Measurements from ENCODE around the gene PDLIM3. TPM values are rescaled to one million over a fixed set of nuclear protein-coding genes. Genes with fewer than 3 reads are reported as not detected.

Gene PDLIM3
- total and polyA plus RNA-seq, 9 of the 15 experiments (the other 6 are each of a cell fraction or from before 2014, with no cell fraction given), result 0.06 TPM; not detected in 8

GRCh38 chr4:185546335-185546734 lies 11.0 kb upstream of the PDLIM3 start (continued):
- TF ChIP-seq, protein P1, sequence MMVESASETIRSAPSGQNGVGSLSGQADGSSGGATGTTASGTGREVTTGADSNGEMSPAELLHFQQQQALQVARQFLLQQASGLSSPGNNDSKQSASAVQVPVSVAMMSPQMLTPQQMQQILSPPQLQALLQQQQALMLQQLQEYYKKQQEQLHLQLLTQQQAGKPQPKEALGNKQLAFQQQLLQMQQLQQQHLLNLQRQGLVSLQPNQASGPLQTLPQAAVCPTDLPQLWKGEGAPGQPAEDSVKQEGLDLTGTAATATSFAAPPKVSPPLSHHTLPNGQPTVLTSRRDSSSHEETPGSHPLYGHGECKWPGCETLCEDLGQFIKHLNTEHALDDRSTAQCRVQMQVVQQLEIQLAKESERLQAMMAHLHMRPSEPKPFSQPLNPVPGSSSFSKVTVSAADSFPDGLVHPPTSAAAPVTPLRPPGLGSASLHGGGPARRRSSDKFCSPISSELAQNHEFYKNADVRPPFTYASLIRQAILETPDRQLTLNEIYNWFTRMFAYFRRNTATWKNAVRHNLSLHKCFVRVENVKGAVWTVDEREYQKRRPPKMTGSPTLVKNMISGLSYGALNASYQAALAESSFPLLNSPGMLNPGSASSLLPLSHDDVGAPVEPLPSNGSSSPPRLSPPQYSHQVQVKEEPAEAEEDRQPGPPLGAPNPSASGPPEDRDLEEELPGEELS (CRISPR knock-in tag; IDR thresholded peaks at IDR 0.05; ENCODE audit: borderline replicate concordance), result no peak
- TF ChIP-seq, protein P2, sequence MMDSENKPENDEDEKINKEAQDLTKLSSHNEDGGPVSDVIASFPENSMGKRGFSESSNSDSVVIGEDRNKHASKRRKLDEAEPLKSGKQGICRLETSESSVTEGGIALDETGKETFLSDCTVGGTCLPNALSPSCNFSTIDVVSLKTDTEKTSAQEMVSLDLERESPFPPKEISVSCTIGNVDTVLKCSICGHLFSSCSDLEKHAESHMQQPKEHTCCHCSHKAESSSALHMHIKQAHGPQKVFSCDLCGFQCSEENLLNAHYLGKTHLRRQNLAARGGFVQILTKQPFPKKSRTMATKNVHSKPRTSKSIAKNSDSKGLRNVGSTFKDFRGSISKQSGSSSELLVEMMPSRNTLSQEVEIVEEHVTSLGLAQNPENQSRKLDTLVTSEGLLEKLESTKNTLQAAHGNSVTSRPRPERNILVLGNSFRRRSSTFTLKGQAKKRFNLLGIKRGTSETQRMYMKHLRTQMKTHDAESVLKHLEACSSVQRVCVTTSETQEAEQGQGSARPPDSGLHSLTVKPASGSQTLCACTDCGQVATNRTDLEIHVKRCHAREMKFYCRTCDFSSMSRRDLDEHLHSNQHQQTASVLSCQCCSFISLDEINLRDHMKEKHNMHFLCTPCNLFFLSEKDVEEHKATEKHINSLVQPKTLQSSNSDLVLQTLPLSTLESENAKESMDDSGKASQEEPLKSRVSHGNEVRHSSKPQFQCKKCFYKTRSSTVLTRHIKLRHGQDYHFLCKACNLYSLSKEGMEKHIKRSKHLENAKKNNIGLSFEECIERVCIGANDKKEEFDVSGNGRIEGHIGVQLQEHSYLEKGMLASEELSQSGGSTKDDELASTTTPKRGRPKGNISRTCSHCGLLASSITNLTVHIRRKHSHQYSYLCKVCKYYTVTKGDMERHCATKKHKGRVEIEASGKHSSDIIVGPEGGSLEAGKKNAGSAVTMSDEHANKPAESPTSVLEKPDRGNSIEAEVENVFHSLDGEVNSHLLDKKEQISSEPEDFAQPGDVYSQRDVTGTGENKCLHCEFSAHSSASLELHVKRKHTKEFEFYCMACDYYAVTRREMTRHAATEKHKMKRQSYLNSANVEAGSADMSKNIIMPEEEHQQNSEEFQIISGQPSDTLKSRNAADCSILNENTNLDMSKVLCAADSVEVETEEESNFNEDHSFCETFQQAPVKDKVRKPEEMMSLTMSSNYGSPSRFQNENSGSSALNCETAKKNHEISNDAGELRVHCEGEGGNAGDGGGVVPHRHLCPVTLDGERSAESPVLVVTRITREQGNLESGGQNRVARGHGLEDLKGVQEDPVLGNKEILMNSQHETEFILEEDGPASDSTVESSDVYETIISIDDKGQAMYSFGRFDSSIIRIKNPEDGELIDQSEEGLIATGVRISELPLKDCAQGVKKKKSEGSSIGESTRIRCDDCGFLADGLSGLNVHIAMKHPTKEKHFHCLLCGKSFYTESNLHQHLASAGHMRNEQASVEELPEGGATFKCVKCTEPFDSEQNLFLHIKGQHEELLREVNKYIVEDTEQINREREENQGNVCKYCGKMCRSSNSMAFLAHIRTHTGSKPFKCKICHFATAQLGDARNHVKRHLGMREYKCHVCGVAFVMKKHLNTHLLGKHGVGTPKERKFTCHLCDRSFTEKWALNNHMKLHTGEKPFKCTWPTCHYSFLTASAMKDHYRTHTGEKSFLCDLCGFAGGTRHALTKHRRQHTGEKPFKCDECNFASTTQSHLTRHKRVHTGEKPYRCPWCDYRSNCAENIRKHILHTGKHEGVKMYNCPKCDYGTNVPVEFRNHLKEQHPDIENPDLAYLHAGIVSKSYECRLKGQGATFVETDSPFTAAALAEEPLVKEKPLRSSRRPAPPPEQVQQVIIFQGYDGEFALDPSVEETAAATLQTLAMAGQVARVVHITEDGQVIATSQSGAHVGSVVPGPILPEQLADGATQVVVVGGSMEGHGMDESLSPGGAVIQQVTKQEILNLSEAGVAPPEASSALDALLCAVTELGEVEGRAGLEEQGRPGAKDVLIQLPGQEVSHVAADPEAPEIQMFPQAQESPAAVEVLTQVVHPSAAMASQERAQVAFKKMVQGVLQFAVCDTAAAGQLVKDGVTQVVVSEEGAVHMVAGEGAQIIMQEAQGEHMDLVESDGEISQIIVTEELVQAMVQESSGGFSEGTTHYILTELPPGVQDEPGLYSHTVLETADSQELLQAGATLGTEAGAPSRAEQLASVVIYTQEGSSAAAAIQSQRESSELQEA (IDR thresholded peaks at IDR 0.05; ENCODE audit: low read depth), result no peak
- no peak for TF ChIP-seq RNF2 (IDR thresholded peaks at IDR 0.05)

Data from K562 (cell line).